Right renal pelvis (tissue), 4 donors: ENCODE measurements around the gene SLC44A5. TPM values are rescaled to one million over a fixed set of nuclear protein-coding genes. Genes with fewer than 3 reads are reported as not detected.
"Not testable (repeated sequence)": the region's sequence is repeated elsewhere in the genome, so short reads cannot be mapped to it uniquely, and the experiment has no call there.

Experiments used
- DNase-seq, 4 donors: peaks; one replicate each; pipeline ENCODE4 v3.0.0-alpha.2; 2013; ENCODE audit warnings: low read depth in 4 of 4, low spot score in 3 of 4, missing footprints in 1 of 4
- polyA plus RNA-seq, 4 donors: library from polyadenylated mRNA; unstranded; fragments of 120-200 nt; gene quantifications; one replicate each; pipeline ENCODE4 v1.2.1, GENCODE V29; 2013; ENCODE audit not compliant: insufficient read length in 4 of 4

Gene SLC44A5
- polyA plus RNA-seq, 4 donors: 10.6 to 14.7 (median 12.8) TPM

- no peak for DNase-seq
These were observed 216.4 kb downstream of the SLC44A5 start for GRCh38 chr1:75394386-75395139.

DNA sequence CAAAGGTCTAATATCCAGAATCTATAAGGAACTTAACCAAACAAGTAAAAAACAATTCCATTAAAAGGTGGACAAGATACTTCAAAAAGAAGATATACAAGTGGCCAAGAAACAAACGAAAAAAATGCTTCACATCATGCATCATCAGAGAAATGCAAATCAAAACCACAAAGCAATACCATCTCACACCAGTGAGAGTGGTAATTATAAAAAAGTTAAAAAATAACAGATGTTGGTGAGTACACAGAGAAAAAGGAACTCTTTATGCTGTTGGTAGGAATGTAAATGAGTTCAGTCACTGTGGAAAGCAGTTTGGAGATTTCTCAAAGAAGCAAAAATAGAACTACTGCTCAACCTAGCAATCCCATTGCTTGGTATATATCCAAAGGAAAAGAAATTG lies 218.6 kb downstream of the SLC44A5 start:
- DNase-seq: no peak

DNA sequence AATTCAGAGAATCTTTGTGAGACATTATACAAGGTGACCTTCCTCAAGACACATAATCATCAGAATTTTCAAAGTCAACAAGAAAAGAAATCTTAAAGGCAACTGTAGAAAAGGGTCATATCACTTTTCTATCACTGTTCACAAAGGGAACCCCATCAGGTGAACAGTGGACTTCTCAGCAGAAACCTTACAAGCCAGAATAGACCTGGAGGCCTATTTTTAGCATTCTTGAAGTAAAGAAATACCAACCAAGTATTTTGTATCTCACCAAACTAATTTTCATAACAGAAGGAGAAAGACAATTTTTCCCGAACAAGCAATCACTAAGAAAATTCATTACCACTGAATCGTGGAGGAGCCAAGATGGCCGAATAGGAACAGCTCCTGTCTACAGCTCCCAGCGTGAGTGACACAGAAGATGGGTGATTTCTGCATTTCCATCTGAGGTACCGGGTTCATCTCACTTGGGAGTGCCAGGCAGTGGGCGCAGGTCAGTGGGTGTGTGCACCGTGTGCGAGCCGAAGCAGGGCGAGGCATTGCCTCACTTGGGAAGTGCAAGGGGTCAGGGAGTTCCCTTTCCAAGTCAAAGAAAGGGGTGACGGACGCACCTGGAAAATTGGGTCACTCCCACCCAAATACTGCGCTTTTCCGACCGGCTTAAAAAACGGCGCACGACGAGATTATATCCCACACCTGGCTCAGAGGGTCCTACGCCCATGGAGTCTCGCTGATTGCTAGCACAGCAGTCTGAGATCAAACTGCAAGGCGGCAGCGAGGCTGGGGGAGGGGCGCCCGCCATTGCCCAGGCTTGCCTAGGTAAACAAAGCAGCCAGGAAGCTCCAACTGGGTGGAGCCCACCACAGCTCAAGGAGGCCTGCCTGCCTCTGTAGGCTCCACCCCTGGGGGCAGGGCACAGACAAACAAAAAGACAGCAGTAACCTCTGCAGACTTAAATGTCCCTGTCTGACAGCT lies 235.2 kb downstream of the SLC44A5 start:
- DNase-seq: not testable (repeated sequence)

GRCh38 chr1:75373542-75374159 lies 237.3 kb downstream of the SLC44A5 start:
- no peak for DNase-seq

DNA sequence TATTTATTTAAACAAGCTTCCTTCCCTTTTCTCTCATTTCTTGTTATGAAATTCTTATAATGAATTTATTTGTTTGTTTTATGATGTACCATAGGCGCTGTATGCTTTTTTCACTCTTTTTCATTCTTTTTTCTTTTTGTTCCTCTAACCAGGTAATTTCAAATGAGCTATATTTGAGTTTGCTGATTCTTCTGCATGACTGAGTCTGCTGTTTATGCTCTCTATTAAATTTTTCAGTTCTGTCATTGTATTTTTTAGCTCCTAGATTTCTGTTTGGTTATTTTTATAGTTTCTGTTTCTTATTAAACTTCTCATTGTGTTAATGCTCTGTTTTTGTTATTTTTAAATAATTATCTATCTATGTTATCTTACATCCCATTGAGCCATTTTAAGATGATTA lies 244.3 kb downstream of the SLC44A5 start:
- DNase-seq: no peak

DNA sequence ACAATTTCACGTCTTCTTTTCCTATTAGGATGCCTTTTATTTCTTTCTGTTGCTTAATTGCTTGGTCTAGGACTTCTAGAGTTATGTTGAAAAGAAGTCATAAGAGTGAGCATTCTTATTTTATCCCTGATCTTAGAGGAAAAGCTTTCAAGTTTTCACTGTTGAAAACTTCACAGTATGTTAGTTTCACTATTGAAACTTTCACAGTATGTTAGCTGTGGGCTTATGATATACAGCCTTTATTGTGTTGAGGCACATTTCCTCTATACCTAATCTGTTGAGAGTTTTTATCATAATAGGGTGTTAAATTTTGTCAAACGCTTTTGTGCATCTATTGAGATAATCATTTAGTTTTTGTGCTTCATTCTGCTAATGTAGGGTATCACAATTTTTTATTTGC lies 249.7 kb downstream of the SLC44A5 start:
- DNase-seq: no peak

GRCh38 chr1:75354267-75354666 lies 256.6 kb downstream of the SLC44A5 start:
- DNase-seq: not testable (repeated sequence)

- DNase-seq: no peak
These were observed 257.9 kb downstream of the SLC44A5 start for GRCh38 chr1:75353051-75353450.

DNA sequence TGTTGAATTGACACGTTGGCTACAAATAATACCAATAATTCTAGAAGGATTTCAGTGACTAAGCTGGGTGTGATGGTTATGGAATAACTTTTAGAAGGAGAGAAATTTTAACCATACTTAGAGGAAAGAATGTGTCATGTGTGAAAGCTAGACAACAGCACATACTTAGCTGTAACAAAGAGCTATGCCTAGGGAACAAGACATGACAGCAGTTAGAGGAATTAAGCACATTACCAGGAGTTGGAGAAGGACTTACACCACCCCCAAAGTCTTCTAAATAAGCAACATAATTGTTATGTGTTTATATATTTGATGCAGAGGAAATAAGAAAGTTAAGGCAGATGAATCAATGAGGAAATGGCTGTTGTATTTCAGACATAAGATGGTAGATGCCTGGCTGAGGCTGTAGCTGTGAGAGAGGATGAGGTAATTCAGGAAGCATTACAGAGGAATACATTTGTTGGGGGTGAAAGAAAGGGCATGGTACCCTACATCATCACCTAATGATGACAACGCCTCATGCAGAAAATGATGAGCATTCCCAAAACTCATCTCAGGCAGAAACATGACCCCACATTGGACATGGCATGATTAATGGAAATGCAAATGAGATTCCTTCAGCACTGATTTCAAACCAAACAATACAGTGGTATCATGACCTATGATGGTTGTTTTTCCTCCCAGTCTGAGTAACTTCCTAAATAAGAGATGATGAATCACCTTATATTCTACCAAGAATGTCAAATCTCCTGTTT lies 265.2 kb downstream of the SLC44A5 start:
- no peak for DNase-seq

DNA sequence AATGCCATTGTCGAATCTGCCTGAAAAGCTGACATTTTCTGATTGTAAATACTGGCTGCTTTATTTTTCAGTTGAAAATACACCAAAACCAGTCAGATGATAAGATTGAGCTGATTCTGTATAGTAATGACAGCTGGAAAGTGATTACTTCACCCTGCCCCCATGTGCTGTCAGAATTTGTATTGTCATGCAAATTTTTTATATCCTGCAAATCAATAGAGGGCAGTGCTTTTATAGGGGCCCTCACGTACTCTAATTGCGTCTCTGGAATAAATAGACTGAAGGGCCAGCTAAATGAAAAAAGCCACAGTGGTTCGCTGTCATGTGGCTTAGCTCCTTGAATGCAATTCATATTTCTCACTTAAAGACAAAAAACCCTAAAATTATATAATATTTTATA lies 268.1 kb downstream of the SLC44A5 start:
- no peak for DNase-seq

DNA sequence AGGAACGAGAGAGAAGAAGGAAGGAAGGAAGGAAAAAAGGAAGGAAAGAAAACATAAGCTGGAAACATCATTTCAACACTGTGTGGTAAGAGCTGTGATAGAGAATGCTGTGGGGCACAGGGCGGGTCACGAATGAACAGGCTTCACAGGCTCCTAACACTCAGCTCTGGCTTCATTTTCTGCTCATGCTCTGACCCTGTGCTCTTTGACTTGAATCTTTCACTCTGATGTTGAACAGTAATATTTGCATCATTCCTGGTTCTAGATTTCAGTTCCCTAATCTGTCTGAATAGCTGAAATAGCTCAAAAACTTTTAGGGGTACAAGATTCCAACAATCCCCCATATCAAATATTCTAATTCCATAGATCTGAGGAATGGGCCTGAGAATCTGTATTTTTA lies 269.4 kb downstream of the SLC44A5 start:
- DNase-seq: no peak

DNA sequence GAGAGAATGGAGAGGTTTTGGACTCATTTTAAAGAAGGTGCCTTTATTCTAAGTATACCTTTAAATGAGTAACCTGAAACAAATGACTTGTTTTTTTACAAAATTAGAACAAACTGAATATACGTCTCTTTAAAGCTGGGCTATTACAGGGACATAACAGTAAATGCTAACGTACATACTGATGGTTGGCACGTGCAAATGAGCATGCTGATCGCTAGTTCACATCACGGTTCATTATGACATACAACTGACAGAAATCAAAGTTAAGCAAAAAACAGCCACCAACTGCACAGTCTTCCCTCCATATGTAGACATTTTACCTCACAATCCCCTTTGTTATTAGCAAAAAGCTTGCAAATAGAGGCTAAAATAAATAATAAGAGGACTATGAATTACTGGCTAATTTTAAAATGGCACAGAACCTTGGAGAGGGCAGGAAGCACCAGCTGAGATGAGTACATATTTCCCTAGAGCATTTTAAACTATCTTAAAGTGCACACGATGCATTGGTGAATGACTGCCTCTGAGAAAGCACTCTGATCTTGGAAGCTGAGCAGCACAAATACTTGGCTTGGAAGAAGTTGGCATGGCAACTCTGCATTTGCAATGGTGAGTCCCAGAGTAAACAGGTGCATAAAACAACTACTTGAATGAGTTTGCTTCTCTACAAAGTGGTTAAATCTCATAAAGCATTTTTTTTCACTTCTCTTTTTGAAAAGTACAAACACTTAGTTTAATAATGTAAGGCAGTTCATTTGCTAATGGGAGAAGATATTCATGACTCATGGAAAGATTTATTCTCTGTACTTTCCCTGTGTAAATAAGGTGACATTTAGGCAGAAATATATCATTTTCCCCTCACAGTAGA lies 272.1 kb downstream of the SLC44A5 start:
- DNase-seq: no peak

- DNase-seq: no peak
These were observed 276.0 kb downstream of the SLC44A5 start for GRCh38 chr1:75334876-75335389.

GRCh38 chr1:75330624-75331023 lies 280.3 kb downstream of the SLC44A5 start:
- DNase-seq: no peak

DNA sequence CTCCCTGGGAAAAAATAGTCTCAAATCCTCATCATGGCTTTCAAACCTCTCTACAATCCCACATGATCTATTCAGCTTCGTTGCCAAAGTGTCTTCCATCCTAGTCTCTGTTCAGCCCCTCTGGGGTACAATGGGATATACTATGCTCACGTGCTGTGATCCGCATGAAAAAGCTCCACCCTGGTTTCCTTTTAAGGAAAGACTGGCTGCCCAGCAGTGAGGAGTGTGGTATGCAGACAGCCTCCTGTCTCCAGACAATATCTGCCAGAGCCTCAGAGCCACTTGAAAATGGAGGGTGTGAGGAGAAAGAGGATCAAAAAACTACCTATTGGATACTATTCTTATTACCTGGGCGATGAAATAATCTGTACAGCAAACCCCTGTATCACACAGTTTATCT lies 282.2 kb downstream of the SLC44A5 start:
- no peak for DNase-seq

DNA sequence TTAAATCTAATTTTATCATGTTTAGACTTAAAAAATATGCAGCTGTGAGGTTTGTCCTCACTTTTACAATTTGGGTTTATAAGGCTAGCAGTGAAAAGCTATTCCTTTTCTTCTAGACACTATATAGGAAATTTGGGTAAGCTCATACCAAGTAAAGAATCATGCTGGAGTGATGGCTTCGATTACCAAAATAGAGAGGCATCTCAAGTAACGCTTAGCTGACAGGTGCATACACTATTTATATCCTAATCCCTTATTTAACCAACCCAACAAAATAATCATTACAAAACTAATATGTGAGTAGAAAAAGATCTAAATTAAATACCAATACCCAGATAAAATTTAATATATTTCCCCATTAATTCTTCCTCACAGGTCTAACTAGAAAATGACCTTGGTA lies 283.5 kb downstream of the SLC44A5 start:
- no peak for DNase-seq

- DNase-seq: no peak
These were observed 292.9 kb downstream of the SLC44A5 start for GRCh38 chr1:75317976-75318375.

DNA sequence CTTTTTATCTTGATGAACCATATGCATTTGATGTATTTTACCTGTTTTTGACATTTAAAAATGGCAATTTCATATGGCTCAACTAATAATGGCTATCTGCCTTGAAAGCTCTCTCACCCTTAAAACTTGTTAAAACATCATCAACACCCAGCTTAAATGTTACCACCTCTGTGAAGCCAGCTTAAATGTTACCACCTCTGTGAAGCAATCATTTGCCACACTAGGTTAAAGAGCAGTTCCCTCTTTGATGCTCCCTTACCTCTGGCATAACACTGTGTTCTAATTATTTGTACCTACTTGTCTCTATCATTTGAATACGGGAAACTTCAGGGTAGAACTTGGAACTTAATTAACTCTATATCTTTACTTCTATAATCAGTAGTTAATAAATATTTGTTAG lies 294.7 kb downstream of the SLC44A5 start:
- DNase-seq: no peak

DNA sequence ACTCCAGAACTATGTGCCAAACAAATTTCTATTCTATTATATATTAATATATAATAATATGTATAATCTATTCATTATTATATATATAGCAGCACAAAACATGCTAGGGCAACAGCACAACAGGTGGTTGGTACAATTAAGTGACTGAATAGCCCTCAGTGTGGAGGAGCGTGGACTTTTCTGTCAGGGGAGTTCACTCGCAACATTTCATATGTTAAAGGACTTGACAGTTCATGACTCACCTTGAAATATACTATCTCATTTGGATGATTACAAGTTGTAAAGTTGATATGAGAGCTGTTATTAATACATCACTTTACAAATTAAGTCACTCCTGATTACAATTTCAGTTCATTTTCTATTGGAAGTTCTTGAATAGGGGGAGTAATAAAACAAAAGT lies 298.3 kb downstream of the SLC44A5 start:
- DNase-seq: no peak
